Measurements from ENCODE around the gene ADO. TPM values are rescaled to one million over a fixed set of nuclear protein-coding genes. Genes with fewer than 3 reads are reported as not detected.

The ADO gene
- total RNA-seq, 4 donors from 2014 or later: 19.5 to 28.1 (median 23.4) TPM

DNA sequence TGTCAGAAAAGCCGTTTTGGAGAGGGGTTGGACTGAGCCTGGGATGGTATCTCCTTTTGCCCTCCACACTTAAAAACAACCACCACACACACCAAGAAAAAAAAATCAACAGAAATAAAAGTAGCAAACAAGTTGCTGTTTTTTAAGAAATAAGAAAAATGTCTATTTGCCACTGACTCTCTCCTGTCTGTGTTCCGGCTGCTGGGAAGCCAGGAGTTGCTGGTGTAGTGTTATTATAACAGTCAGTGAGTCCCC is 11.5 kb downstream of the ADO start:
- H3K9me3 ChIP-seq: no peaks in the 10 kb centered on the region
- peaks cover 0 to 44% (median 16%) of the 10 kb centered on the region in 4 donors for H3K27me3 ChIP-seq
- WGBS: 6% methylated on average over 2 of the region's 2 CpGs
- peak overlapping the region; percentile 67 to 100 (median 76) for H3K4me3 ChIP-seq
- H3K27ac ChIP-seq (replicated peaks in 1 of 4): peak overlapping the region; percentile 83 to 93 (median 85)
- peaks cover 32 to 46% (median 42%) of the 10 kb centered on the region in 4 donors for H3K4me1 ChIP-seq
- no peak for TF ChIP-seq POLR2A (IDR thresholded peaks at IDR 0.05; ENCODE audit: low read depth)
- TF ChIP-seq, protein P1, sequence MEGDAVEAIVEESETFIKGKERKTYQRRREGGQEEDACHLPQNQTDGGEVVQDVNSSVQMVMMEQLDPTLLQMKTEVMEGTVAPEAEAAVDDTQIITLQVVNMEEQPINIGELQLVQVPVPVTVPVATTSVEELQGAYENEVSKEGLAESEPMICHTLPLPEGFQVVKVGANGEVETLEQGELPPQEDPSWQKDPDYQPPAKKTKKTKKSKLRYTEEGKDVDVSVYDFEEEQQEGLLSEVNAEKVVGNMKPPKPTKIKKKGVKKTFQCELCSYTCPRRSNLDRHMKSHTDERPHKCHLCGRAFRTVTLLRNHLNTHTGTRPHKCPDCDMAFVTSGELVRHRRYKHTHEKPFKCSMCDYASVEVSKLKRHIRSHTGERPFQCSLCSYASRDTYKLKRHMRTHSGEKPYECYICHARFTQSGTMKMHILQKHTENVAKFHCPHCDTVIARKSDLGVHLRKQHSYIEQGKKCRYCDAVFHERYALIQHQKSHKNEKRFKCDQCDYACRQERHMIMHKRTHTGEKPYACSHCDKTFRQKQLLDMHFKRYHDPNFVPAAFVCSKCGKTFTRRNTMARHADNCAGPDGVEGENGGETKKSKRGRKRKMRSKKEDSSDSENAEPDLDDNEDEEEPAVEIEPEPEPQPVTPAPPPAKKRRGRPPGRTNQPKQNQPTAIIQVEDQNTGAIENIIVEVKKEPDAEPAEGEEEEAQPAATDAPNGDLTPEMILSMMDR (IDR thresholded peaks at IDR 0.05): no peak
- no peaks in the 10 kb centered on the region for H3K36me3 ChIP-seq
- intact Hi-C loops (cut with DNase I): loop anchor here (5.0 kb wide), 3 partner anchors 224 to 379 kb away; no protein-coding TSS in a partner anchor
- no peak for DNase-seq (ENCODE audit: extremely low spot score)

DNA sequence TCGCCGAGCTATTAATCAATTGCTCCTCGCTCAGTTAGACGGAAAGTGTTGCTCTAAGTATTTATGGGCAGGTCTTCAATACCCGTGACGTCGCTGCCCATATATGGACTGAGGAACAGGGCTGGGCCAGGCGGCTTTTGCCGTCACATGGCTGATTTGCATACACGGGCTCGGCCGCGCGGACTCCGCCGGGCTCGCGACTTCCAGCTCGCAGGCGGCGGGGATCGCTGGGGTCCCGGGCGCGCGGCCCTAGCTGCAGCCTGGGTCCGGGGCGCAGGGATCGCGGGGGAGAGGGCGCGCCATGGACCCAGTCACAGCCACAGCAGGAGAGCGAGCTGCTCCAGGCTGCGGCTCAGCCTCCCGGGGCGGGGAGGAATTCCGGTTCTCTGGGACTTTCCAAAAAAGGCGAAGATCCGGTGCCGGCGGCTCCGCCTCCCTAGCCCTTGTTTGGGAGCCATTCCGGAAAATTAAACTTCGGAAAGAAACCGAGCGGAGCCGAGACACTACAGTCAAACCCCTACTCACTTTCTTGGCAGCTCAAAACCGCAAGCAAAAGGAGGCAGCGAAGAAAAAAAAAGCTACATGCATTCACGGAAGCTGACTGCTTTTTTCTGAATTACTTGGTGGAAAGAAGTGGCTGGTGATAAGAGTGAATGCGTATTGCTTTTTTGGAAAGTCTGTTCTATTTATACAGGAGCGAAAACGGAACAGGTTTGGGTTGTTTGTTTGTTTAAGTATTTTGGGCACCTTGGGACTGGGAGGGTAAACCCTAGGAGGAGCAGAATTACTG is 12.0 kb downstream of the ADO start, which contains the start of gene EGR2:
Gene EGR2, minus strand, starts transcription at position 36 of the 790 bp plus-strand sequence. CDS start 337 bp downstream, outside the sequence.
- peak; percentile 39 to 51 for TF ChIP-seq POLR2AphosphoS5 (IDR thresholded peaks at IDR 0.05)
- TF ChIP-seq POLR2A (IDR thresholded peaks at IDR 0.05; ENCODE audit: low read depth): no peak
- Histone ChIP-seq H3K4me1 (peaks cover 32 to 46% (median 42%) of the 10 kb centered on the region in 4 donors), H3K9me3 (no peaks in the 10 kb centered on the region), H3K27me3 (peaks cover 0 to 48% (median 16%) of the 10 kb centered on the region in 4 donors), H3K4me3 (peak within 1 kb of the TSS; percentile 67 to 100 (median 76)), H3K36me3 (no peaks in the 10 kb centered on the region), H3K27ac (replicated peaks in 1 of 4) (peak within 1 kb of the TSS; percentile 83 to 93 (median 85))
- peak; percentile 99 for DNase-seq (ENCODE audit: extremely low spot score)
- under 1% methylated on average over 40 of the region's 53 CpGs for WGBS
- intact Hi-C loops (cut with DNase I): loop anchor here (5.0 kb wide), 3 partner anchors 224 to 379 kb away; no protein-coding TSS in a partner anchor

DNA sequence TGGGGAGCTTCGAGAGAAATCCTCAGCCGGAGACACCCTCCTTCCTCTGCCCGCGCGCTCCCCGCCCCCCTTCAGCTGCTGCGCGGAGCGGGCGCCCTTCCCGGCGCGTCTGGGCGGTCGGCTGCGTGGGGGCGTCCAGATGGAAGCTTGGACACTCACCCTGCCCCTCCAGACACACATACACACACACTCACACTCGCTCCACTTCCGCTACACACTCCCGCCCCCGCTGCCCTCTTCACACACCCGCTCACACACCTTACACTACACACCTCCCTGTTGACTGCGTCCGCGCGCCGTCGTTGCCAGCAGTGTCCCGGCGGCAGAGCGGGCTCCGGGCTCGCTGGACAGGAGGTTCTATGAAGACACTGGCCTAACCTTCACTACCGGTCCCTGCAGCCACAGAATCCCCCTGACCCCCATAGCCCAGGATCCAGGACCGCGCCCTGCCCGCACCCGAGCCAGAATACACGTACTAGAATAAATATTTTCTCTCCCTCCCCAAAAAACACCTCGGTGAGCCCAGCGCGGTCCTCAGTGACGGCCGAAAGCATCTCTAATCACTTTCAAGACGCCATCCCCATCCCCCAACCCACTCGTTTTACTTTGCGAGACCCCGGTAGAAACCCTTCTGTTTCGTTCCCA is 12.7 kb downstream of the ADO start:
- Histone ChIP-seq H3K9me3 (no peaks in the 10 kb centered on the region), H3K4me3 (peak overlapping the region; percentile 67 to 100 (median 76)), H3K4me1 (peaks cover 32 to 46% (median 42%) of the 10 kb centered on the region in 4 donors), H3K36me3 (no peaks in the 10 kb centered on the region), H3K27ac (replicated peaks in 1 of 4) (peak overlapping the region; percentile 83 to 93 (median 85)), H3K27me3 (peaks cover 0 to 55% (median 16%) of the 10 kb centered on the region in 4 donors)
- WGBS: under 1% methylated on average over 49 of the region's 49 CpGs
- TF ChIP-seq, protein P1 (IDR thresholded peaks at IDR 0.05): no peak
- TF ChIP-seq POLR2A (IDR thresholded peaks at IDR 0.05; ENCODE audit: low read depth): no peak
- TF ChIP-seq EP300 (IDR thresholded peaks at IDR 0.05): no peak
- no peak for TF ChIP-seq POLR2AphosphoS5 (IDR thresholded peaks at IDR 0.05)
- intact Hi-C loops (cut with DNase I): loop anchor here (5.0 kb wide), 3 partner anchors 225 to 380 kb away; no protein-coding TSS in a partner anchor
- DNase-seq (ENCODE audit: extremely low spot score): no peak

DNA sequence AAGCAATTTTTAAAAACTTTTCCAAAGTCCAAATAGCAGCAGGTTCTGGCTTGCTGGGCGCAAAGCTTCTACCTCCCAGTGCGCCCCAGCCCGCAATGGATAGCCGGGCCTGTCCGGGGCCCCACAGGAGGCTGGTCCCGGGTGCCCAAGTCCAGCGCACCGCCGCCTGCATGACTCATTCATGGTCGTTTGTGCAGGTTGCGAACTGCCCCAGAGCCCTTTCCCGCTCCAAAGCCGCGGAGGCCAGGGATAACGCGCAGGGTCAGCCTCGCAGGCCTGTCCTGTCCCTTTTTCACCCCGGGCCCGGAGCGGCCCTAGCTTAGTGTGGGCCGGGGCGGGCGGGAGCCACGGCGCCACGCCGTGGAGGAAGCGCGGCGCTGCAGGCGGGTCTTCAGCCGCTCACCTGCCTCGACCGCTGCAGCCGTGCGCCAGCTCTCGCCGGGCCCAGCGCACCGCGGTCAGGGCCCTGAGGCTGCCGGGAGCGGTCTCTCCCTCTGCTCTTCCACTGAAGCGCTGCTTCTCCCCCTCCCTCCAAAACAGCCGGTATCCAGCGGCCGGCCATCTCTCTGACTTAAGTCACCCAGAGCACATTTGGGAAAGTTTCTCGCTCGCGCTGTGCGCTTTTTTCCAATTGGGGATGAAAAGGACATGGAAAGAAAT is 13.4 kb downstream of the ADO start:
- no peaks in the 10 kb centered on the region for H3K9me3 ChIP-seq
- intact Hi-C loops (cut with DNase I): loop anchor here (5.0 kb wide), 3 partner anchors 226 to 381 kb away; no protein-coding TSS in a partner anchor
- peak overlapping the region; percentile 67 to 100 (median 76) for H3K4me3 ChIP-seq
- H3K36me3 ChIP-seq: no peaks in the 10 kb centered on the region
- H3K27me3 ChIP-seq: peaks cover 0 to 55% (median 16%) of the 10 kb centered on the region in 4 donors
- H3K4me1 ChIP-seq: peaks cover 32 to 46% (median 42%) of the 10 kb centered on the region in 4 donors
- no peak for DNase-seq (ENCODE audit: extremely low spot score)
- H3K27ac ChIP-seq (replicated peaks in 1 of 4): peak overlapping the region; percentile 83 to 93 (median 85)
- under 1% methylated on average over 17 of the region's 51 CpGs for WGBS
- TF ChIP-seq POLR2A (IDR thresholded peaks at IDR 0.05; ENCODE audit: low read depth): no peak
- TF ChIP-seq EP300 (IDR thresholded peaks at IDR 0.05): no peak
- TF ChIP-seq, protein P1 (IDR thresholded peaks at IDR 0.05): peak; percentile 81 to 98 (median 92)
- TF ChIP-seq POLR2AphosphoS5 (IDR thresholded peaks at IDR 0.05): peak in 1 of 2 donors; percentile 51

Measured in esophagus muscularis mucosa (tissue), 4 donors.